ENCODE data around the gene THSD4. TPM values are rescaled to one million over a fixed set of nuclear protein-coding genes. Genes with fewer than 3 reads are reported as not detected.

Gene THSD4
- total RNA-seq, 1 experiment from 2014 or later = 29.3 TPM

DNA sequence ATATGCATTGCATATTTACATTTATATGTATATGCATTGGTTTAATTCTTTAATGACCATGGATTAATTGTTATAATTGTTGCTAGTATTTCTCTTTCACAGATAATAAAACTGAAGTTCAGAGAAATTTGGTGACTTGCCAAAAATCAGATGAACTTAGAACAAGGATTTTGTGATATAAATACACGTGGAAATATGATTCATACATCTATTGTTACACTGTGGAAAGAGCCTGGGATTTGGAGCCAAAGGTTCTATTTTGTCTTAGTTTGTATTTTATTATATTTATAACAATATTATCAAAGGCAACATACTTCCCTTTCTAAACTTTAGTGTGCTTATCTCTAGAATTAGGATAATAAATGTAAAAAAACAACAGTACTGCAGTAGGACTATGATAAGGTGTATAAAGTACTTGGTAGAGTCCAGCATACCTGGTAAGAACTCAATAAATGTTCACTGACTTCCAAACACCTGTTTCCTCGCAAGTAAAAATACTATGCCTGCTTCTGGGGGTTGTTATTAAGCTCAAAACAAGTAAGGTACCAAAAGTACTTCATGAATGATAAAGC is 342.9 kb downstream of the THSD4 start:
- DNase-seq = no peak
- Histone ChIP-seq H3K9me2 (ENCODE audit: insufficient read depth) (no peaks in the 10 kb centered on the region), H3K27ac (no peak overlapping the region), H3K4me1 (replicated peaks; ENCODE audit: insufficient read depth) (peaks cover 14% of the 10 kb centered on the region), H3K79me2 (ENCODE audit: low read depth) (no peaks in the 10 kb centered on the region), H2AFZ (no peak overlapping the region), H3K4me2 (no peak overlapping the region), H3K36me3 (ENCODE audit: low read depth) (no peaks in the 10 kb centered on the region), H4K20me1 (ENCODE audit: insufficient read depth) (no peaks in the 10 kb centered on the region; the same call in 1 of the 2 replicates), H3K4me3 (no peak overlapping the region), H3K27me3 (ENCODE audit: insufficient read depth, low read depth) (no peaks in the 10 kb centered on the region), H3F3A (ENCODE audit: insufficient read depth, low read depth) (no peaks in the 10 kb centered on the region), H3K9me3 (ENCODE audit: insufficient read depth, low read depth) (no peaks in the 10 kb centered on the region)
- no peak for TF ChIP-seq EZH2 (IDR thresholded peaks at IDR 0.05; ENCODE audit: low read depth)
- TF ChIP-seq, protein P1, sequence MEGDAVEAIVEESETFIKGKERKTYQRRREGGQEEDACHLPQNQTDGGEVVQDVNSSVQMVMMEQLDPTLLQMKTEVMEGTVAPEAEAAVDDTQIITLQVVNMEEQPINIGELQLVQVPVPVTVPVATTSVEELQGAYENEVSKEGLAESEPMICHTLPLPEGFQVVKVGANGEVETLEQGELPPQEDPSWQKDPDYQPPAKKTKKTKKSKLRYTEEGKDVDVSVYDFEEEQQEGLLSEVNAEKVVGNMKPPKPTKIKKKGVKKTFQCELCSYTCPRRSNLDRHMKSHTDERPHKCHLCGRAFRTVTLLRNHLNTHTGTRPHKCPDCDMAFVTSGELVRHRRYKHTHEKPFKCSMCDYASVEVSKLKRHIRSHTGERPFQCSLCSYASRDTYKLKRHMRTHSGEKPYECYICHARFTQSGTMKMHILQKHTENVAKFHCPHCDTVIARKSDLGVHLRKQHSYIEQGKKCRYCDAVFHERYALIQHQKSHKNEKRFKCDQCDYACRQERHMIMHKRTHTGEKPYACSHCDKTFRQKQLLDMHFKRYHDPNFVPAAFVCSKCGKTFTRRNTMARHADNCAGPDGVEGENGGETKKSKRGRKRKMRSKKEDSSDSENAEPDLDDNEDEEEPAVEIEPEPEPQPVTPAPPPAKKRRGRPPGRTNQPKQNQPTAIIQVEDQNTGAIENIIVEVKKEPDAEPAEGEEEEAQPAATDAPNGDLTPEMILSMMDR (conservative IDR thresholded peaks at IDR 0.05) = no peak
- POLR2A ChIA-PET (ENCODE audit: unreplicated experiment) = no interaction called here
- intact Hi-C loops (cut with micrococcal nuclease; ENCODE audit: unreplicated experiment) = no loop called here
- no TSS peak for BruUV-seq (replicated peaks)
- CTCF ChIA-PET = no interaction called here

DNA sequence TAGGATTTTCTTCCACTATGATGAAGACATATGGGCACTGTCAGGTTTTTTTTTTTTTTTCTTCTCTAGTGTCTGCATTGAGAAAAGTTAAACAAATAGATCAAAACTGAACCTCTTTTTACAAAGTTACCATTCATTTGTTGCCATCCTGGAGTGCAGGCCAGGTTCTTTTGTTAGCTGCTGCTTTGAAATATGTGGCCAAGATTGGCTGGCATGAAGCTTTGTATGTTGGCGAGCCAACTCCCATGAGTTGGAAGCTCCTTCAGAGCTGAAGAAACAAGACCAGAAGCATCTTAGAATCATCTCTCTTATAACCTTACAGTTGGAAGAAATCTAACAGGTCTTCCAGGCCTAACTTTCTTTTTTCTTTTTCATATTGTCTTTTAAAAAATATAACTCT is 346.5 kb downstream of the THSD4 start:
- no peak overlapping the region for H2AFZ ChIP-seq

DNA sequence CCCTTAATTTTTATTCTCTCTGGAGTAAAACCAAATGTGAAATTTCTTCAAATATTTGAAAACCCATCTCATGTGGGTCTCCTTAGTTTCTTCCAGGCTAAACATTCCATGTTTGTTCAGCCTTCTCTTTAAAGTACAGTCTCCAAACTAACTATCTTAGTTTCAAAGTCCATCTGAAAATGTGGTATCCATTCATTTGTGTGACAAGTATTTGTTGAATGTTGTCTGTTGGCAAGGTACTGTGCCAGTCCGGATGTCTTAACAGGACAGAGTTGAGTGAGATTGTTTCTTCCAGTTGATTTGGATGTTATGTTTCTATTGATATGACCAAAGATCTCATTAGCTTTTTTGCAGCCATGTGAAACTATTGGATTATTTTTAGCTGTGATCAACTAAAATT is 347.4 kb downstream of the THSD4 start:
- BruUV-seq (replicated peaks) = no TSS peak
- no peak overlapping the region for H3K4me2 ChIP-seq
- no peak for DNase-seq

More for the DNA sequence above, 346.5 kb downstream of the THSD4 start:
- no peaks in the 10 kb centered on the region for H3K9me3 ChIP-seq (ENCODE audit: insufficient read depth, low read depth)
- no peak overlapping the region for H3K27ac ChIP-seq
- no TSS peak for BruUV-seq (replicated peaks)
- no peaks in the 10 kb centered on the region for H3F3A ChIP-seq (ENCODE audit: insufficient read depth, low read depth)
- H3K4me1 ChIP-seq (replicated peaks; ENCODE audit: insufficient read depth) = no peaks in the 10 kb centered on the region
- H3K9me2 ChIP-seq (ENCODE audit: insufficient read depth) = no peaks in the 10 kb centered on the region
- no peaks in the 10 kb centered on the region for H4K20me1 ChIP-seq (ENCODE audit: insufficient read depth)
- no peak for DNase-seq
- intact Hi-C loops (cut with micrococcal nuclease; ENCODE audit: unreplicated experiment) = no loop called here
- ChIA-PET CTCF (no interaction called here), POLR2A (ENCODE audit: unreplicated experiment) (no interaction called here)
- H3K4me2 ChIP-seq = no peak overlapping the region
- H3K36me3 ChIP-seq (ENCODE audit: low read depth) = no peaks in the 10 kb centered on the region
- H3K4me3 ChIP-seq = no peak overlapping the region
- H3K27me3 ChIP-seq (ENCODE audit: insufficient read depth, low read depth) = no peaks in the 10 kb centered on the region
- H3K79me2 ChIP-seq (ENCODE audit: low read depth) = no peaks in the 10 kb centered on the region
- TF ChIP-seq EZH2 (IDR thresholded peaks at IDR 0.05; ENCODE audit: low read depth) = no peak
- TF ChIP-seq, protein P1 (conservative IDR thresholded peaks at IDR 0.05) = no peak

More for the DNA sequence above, 347.4 kb downstream of the THSD4 start:
- no peak for TF ChIP-seq EZH2 (IDR thresholded peaks at IDR 0.05; ENCODE audit: low read depth)
- TF ChIP-seq, protein P1 (conservative IDR thresholded peaks at IDR 0.05) = no peak
- Histone ChIP-seq H3K27ac (no peak overlapping the region), H3K27me3 (ENCODE audit: insufficient read depth, low read depth) (no peaks in the 10 kb centered on the region), H3K4me3 (no peak overlapping the region), H3K79me2 (ENCODE audit: low read depth) (no peaks in the 10 kb centered on the region), H3K9me2 (ENCODE audit: insufficient read depth) (no peaks in the 10 kb centered on the region), H2AFZ (no peak overlapping the region), H4K20me1 (ENCODE audit: insufficient read depth) (no peaks in the 10 kb centered on the region), H3K36me3 (ENCODE audit: low read depth) (no peaks in the 10 kb centered on the region), H3F3A (ENCODE audit: insufficient read depth, low read depth) (no peaks in the 10 kb centered on the region), H3K4me1 (replicated peaks; ENCODE audit: insufficient read depth) (no peaks in the 10 kb centered on the region), H3K9me3 (ENCODE audit: insufficient read depth, low read depth) (no peaks in the 10 kb centered on the region)
- intact Hi-C loops (cut with micrococcal nuclease; ENCODE audit: unreplicated experiment) = no loop called here
- ChIA-PET CTCF (no interaction called here), POLR2A (ENCODE audit: unreplicated experiment) (no interaction called here)
